Adipose tissue (tissue), 3 donors: Measurements from ENCODE around the gene CDK4. TPM values are rescaled to one million over a fixed set of nuclear protein-coding genes. Genes with fewer than 3 reads are reported as not detected.

Source experiments
- polyA plus RNA-seq, 3 donors: library from polyadenylated mRNA; stranded (reverse); fragments of 200-250 nt; gene quantifications; one replicate each; pipeline ENCODE4 v1.2.3, GENCODE V29; 2013
- donor health status: healthy with polysubstance abuse.
- donor health status: Bipolar disorder and iron deficiency.
- donor health status: healthy.

Gene CDK4
- polyA plus RNA-seq, 3 donors, result 50.9 to 96.4 (median 73.9) TPM

Other genes starting within 250 kb of the CDK4 start
- gene DDIT3, start 231.8 kb downstream of the CDK4 start, polyA plus RNA-seq, result 10 to 100 TPM; 27.4 to 30.6 (median 28.1) TPM
- 10 to 100 TPM; 20.9 to 32.4 (median 24.8) TPM for gene MBD6, start 229.5 kb downstream of the CDK4 start, polyA plus RNA-seq
- 10 to 100 TPM; 88.6 to 95.1 (median 93.2) TPM for gene DCTN2, start 205.1 kb downstream of the CDK4 start, polyA plus RNA-seq
- under 1 TPM; 0.04 to 0.41 (median 0.11) TPM for gene KIF5A, start 202.3 kb downstream of the CDK4 start, polyA plus RNA-seq
- gene PIP4K2C, start 161.1 kb downstream of the CDK4 start, polyA plus RNA-seq, result 10 to 100 TPM in 2 of 3 donors, 1 to 10 TPM in 1; 8.8 to 10.2 (median 10.1) TPM
- gene DTX3, start 147.5 kb downstream of the CDK4 start, polyA plus RNA-seq, result 10 to 100 TPM in 2 of 3 donors, 1 to 10 TPM in 1; 8.4 to 23.3 (median 14.5) TPM
- 10 to 100 TPM in 2 of 3 donors, 1 to 10 TPM in 1; 4.7 to 69.7 (median 10.8) TPM for gene ARHGEF25, start 140.9 kb downstream of the CDK4 start, polyA plus RNA-seq
- 1 to 10 TPM in 1 of 3 donors, under 1 TPM in 2; 0.35 to 2.5 (median 0.70) TPM for gene B4GALNT1, start 119.1 kb downstream of the CDK4 start, polyA plus RNA-seq
- gene OS9, start 58.2 kb downstream of the CDK4 start, polyA plus RNA-seq, result 100 to 1,000 TPM; 176 to 204 (median 192) TPM
- 1 to 10 TPM in 2 of 3 donors, under 1 TPM in 1; 0.77 to 3.1 (median 2.2) TPM for gene AGAP2, start 13.6 kb downstream of the CDK4 start, polyA plus RNA-seq
- gene TSPAN31, start 7.3 kb downstream of the CDK4 start, polyA plus RNA-seq, result 10 to 100 TPM; 30.1 to 38.8 (median 36.2) TPM
- 1 to 10 TPM; 5.3 to 8.8 (median 7.4) TPM for gene MARCHF9, start 2.8 kb upstream of the CDK4 start, polyA plus RNA-seq
- 1 to 10 TPM in 2 of 3 donors, not detected in 1; 3.0 to 4.2 TPM for gene CYP27B1, start 14.8 kb upstream of the CDK4 start, polyA plus RNA-seq
- gene METTL1, start 19.8 kb upstream of the CDK4 start, polyA plus RNA-seq, result 10 to 100 TPM; 20.9 to 25.8 (median 24.9) TPM
- 10 to 100 TPM in 1 of 3 donors, 1 to 10 TPM in 2; 5.5 to 12.0 (median 6.3) TPM for gene EEF1AKMT3, start 20.3 kb upstream of the CDK4 start, polyA plus RNA-seq
- 10 to 100 TPM; 14.4 to 32.6 (median 23.8) TPM for gene TSFM, start 30.5 kb upstream of the CDK4 start, polyA plus RNA-seq
- gene AVIL, start 66.4 kb upstream of the CDK4 start, polyA plus RNA-seq, result 1 to 10 TPM; 3.4 to 7.0 (median 6.9) TPM
- gene CTDSP2, start 94.4 kb upstream of the CDK4 start, polyA plus RNA-seq, result 100 to 1,000 TPM in 1 of 3 donors, 10 to 100 TPM in 2; 76.0 to 106 (median 96.4) TPM
- 10 to 100 TPM in 1 of 3 donors, 1 to 10 TPM in 2; 4.3 to 11.0 (median 7.6) TPM for gene ATP23, start 189.3 kb upstream of the CDK4 start, polyA plus RNA-seq